Vagina (tissue), 2 donors: Measurements from ENCODE around the gene DAPK2.

Experiments used
- POLR2AphosphoS5 ChIP-seq, 2 donors: sonication (generic); formaldehyde crosslinking; IDR thresholded peaks; one replicate each; pipeline ENCODE4 v1.9.0; 2017; ENCODE audit warnings: antibody characterized with exemption in 2 of 2, mild to moderate bottlenecking in 2 of 2, low read depth in 1 of 2; ENCODE audit not compliant: insufficient read depth in 1 of 2
- TF ChIP-seq, protein P1 (sequence below), 3 experiments: fragments of 450-650 bp in 2 of 3; fragments of 200-600 bp in 1 of 3; sonication (generic) in 1 of 3; IDR thresholded peaks; one replicate each; pipeline ENCODE4 v1.5.1; 2017 to 2019; ENCODE audit warnings: antibody characterized with exemption in 3 of 3, mild to moderate bottlenecking in 2 of 3, moderate library complexity in 2 of 3

DNA sequence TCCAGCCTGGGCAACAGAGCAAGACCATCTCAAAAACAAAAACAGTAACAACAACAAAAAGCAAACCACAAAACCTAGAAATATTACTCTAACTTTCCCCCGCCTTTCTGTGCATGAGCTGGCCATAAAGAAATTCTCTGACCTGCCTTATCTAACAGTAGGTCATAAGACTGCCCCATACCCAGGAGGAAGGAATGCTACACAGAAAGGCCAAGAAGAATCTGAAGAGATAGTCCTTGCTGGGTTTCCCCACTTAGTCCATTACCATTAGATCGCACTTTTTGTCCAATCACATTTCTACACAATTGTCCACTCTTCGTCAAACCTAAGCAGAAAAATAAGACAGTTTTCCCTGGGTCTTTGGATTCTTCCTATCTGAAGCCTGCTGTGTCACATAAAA, 23.8 kb upstream of the DAPK2 start:
- TF ChIP-seq POLR2AphosphoS5 (IDR thresholded peaks at IDR 0.05; ENCODE audit: insufficient read depth in 1 of 2, low read depth in 1 of 2), result no peak
- TF ChIP-seq, protein P1, sequence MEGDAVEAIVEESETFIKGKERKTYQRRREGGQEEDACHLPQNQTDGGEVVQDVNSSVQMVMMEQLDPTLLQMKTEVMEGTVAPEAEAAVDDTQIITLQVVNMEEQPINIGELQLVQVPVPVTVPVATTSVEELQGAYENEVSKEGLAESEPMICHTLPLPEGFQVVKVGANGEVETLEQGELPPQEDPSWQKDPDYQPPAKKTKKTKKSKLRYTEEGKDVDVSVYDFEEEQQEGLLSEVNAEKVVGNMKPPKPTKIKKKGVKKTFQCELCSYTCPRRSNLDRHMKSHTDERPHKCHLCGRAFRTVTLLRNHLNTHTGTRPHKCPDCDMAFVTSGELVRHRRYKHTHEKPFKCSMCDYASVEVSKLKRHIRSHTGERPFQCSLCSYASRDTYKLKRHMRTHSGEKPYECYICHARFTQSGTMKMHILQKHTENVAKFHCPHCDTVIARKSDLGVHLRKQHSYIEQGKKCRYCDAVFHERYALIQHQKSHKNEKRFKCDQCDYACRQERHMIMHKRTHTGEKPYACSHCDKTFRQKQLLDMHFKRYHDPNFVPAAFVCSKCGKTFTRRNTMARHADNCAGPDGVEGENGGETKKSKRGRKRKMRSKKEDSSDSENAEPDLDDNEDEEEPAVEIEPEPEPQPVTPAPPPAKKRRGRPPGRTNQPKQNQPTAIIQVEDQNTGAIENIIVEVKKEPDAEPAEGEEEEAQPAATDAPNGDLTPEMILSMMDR (IDR thresholded peaks at IDR 0.05), result no peak
